ENCODE data around the gene DCPS.
"Not testable (repeated sequence)": the region's sequence is repeated elsewhere in the genome, so short reads cannot be mapped to it uniquely, and the experiment has no call there.

The DCPS gene

GRCh38 chr11:126341760-126342161 lies 37.9 kb downstream of the DCPS start:
- in situ Hi-C loops (cut with MboI; ENCODE audit: low sequenced_read_pairs) = no loop called here

DNA sequence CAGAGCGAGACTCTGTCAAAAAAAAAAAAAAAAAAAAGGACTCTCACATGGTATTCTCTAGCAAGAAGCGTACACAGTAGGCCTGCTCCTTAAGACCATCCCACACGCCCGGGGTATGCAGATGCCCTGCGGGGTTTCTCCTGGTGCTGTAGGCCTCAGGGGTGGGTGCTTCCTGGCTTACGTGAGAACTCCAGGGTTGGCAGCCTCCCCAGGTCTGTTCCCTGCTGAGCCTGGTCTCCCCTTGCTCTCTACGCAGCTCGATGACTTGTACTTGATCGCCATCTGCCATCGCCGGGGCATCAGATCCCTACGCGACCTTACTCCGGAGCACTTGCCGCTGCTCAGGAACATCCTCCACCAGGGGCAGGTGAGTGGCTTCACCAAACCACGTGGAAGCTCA lies 39.2 kb downstream of the DCPS start:
- in situ Hi-C loops (cut with MboI; ENCODE audit: low sequenced_read_pairs) = no loop called here

DNA sequence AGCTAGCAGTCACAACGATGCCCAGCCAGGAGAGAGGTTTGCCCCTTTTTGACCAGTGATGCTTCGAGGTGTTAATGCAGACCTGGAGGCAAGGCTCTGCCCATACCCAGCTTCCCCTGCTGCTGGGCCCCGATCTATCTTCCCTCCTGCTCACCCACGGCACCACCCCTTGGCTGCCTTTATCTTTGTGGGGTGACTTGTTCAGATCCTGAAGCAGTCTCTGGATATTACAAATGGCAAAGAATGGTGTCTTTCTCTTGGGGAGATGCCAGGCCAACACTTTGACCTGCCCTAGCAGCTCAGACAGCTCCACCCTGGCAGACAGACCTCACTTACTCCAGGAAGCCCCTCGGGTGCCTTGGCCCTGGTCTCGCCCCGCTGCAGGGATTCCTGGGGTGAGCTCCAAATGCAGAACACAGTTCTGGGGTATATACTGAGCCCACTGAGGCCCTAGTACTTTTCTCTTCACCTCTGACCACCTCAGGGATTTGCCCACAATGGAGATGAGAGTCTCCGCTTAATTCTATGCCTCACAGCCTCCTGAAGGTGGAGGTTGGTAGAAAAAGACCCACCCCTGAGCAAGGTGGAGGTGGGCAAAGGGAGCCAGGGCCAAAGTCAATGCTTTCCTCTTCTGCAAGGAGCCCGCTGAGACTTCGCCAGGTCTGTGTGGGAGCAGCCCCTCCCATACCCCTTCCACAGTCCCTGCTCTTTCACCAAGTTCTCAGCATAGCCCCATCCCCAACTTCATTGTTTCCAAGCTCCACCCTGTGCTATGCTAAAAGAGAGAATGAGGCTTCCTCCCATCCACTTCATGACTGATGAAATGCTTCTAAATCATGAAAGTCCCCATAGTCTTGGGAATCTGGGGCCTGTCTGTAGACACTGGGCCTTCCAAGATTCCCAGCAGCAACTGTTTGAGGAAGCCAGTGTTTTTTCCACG lies 40.6 kb downstream of the DCPS start:
- in situ Hi-C loops (cut with MboI; ENCODE audit: low sequenced_read_pairs) = no loop called here

GRCh38 chr11:126345283-126345682 lies 41.4 kb downstream of the DCPS start:
- in situ Hi-C loops (cut with MboI; ENCODE audit: low sequenced_read_pairs) = no loop called here

- in situ Hi-C loops (cut with MboI; ENCODE audit: low sequenced_read_pairs) = no loop called here
These were observed 42.1 kb downstream of the DCPS start for GRCh38 chr11:126345759-126346585.

DNA sequence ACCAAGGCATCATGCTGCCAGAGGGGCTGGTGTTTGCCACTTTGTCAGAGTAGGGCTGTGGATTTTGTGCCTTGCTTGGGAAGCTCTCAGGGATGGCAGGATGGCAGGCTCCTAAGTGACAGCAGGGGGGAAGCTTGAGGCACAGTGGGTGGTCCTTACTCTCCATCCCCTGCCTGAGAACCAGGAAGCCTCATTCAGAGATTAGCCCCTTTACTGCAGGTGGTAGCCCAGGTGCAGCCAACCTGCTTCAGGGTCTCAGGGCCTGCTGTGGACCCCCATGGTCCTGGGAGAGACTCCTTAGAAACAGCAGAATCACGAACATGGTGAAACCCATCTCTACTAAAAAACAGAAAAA lies 42.7 kb downstream of the DCPS start:
- in situ Hi-C loops (cut with MboI; ENCODE audit: low sequenced_read_pairs) = no loop called here

- in situ Hi-C loops (cut with MboI; ENCODE audit: low sequenced_read_pairs) = not testable (repeated sequence)
These were observed 43.1 kb downstream of the DCPS start for GRCh38 chr11:126346946-126347345.

DNA sequence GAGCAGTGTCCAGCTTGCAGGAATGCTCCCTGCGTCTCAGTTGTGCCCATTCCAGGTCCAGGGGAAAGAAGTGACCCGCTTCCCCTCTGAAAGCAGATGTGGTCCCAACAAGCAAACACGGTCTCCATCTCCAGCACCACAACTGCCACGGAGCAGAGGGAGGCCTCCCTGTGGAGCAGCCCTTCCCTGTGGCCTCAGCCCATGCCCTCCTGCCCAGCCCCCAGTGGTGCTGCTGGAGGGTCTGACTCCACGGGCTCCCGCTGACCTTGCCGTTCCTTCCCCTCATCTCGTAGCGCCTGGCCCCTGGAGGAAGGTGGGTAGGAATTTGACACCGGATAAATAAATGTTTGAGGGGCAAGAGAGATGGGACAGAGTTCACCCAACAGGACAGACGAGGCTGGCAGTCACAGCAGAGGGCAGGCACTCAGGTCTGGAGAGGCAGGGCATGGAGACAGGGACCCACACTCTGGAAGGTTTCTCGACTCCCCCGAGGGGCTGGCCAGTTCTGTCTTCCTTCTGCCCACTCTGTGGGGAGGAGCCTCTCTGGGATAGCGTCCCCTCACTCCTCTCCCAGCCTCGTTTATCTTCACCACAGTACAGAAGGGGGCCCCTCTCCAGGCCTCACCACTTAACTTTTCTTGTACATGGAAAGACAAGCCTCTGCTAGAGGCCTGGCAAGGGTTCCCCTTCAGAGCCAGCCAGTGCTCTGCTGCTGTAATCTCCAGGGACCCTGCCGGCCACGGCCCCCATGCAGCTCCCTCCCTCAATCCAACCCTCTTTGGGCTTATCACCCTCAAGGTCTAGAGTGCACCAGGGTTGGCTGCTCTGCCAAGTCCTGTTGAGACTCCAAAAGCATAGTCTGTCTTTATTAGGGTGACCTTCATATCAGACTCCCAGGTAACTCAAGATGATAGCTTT lies 44.1 kb downstream of the DCPS start:
- in situ Hi-C loops (cut with MboI; ENCODE audit: low sequenced_read_pairs) = no loop called here

- in situ Hi-C loops (cut with MboI; ENCODE audit: low sequenced_read_pairs) = no loop called here
These were observed 45.1 kb downstream of the DCPS start for GRCh38 chr11:126348806-126349582.

DNA sequence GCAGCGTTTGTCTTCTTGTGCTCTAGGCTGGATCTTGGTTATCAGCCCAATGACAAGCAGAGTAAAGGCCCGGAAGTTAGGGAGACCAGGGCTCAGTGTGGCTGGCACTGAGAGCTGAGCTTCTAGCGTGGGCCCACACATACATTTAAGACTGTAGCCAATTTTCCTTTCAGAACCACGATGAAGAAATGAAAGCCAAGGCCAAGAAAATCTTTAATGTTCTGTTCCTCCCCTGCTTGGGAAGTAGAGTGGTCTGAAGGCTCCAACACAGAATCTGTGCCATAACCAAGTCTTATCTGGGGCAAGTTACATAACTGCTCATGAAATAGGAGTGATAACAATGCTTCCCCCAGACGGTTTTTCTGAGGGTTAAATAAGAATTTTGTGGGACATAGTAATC lies 47.0 kb downstream of the DCPS start:
- in situ Hi-C loops (cut with MboI; ENCODE audit: low sequenced_read_pairs) = no loop called here

DNA sequence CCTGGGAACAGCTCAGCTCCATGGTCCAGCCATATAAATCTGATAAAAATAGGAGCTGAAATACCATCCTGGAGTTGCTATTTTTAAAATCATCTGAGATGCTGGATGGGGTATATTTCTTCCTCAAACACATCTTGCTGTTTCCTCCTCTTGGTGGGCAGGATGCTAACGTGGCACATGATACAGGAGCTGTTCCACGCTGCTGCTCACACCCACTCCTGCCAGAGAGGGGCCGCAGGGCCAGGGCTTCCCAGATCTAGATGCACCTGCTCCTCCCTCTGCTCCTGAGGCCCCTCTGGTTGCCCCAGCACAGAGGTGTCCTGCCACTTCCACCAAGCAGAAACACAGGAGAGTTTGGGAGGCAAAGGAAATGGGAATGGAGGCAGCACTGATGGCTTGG lies 48.3 kb downstream of the DCPS start:
- in situ Hi-C loops (cut with MboI; ENCODE audit: low sequenced_read_pairs) = no loop called here

GRCh38 chr11:126352934-126353801 lies 49.3 kb downstream of the DCPS start:
- in situ Hi-C loops (cut with MboI; ENCODE audit: low sequenced_read_pairs) = no loop called here

DNA sequence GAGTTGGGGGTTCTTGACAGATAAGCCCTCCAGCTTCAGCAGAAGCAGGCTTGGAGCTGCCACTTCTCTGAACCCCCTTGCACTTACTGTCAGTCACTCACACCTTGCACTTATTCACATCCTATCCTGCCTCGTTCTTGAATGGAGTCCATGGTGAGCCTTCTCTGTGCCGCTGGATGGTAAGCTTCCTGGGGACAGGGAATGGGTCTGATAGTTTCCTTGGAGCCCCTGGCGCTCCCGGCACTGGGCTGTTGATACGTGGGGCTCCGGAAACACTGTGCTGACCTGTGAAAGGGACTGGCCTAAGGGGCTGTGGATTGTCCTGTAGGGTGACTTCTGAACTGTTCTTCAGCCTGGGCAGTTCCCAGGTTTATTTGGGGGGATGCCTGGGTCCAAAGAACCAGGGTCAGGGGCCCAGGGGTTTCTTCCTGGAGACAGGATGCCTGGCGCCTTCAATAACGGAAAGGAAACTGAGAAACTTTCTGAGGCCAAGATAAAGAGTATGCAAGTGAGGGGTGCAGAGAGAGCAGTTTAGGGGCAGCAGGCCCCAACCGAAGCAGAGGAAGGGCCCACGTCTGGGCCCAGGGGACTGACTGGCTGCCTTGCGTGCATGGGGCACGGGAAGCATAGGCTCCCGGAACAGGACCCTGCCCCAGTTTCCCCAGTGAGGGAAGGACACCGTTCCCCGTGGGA lies 50.9 kb downstream of the DCPS start:
- in situ Hi-C loops (cut with MboI; ENCODE audit: low sequenced_read_pairs) = no loop called here

DNA sequence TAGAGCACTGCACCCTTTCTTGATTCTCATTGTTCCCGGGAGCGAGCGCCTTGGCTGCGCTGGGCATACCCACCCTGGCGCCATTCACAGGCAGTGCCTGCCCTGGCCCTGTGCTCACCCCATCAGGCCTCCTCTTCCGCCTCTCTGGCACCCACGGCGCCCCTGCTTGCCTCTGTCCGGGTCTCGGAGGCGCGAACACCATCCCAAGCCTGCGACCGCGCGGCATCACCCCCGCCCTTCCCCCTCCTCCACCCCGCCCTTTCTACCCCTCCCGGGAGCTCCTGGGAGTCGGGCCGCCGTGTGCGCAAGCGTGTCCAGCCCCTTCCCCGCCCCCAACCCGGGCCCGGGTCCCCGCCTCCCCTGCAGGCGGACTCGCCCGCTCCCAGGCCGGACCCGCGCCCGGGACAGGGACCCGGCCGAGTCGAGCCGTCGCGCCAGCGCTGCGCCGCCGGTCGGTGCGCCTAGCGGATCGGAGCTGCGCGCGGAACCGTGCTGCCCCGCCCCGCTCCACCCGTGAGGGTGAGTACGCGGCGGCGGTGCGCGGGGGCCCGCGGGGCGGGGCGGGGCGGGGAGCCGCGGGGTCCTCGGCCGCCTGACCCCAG lies 51.6 kb downstream of the DCPS start, which contains the start of gene ST3GAL4:
ST3GAL4 (plus strand) TSS at position 363 of the 602 bp plus-strand sequence. CDS start 50,470 bp downstream, outside the sequence.
- in situ Hi-C loops (cut with MboI; ENCODE audit: low sequenced_read_pairs) = no loop called here

DNA sequence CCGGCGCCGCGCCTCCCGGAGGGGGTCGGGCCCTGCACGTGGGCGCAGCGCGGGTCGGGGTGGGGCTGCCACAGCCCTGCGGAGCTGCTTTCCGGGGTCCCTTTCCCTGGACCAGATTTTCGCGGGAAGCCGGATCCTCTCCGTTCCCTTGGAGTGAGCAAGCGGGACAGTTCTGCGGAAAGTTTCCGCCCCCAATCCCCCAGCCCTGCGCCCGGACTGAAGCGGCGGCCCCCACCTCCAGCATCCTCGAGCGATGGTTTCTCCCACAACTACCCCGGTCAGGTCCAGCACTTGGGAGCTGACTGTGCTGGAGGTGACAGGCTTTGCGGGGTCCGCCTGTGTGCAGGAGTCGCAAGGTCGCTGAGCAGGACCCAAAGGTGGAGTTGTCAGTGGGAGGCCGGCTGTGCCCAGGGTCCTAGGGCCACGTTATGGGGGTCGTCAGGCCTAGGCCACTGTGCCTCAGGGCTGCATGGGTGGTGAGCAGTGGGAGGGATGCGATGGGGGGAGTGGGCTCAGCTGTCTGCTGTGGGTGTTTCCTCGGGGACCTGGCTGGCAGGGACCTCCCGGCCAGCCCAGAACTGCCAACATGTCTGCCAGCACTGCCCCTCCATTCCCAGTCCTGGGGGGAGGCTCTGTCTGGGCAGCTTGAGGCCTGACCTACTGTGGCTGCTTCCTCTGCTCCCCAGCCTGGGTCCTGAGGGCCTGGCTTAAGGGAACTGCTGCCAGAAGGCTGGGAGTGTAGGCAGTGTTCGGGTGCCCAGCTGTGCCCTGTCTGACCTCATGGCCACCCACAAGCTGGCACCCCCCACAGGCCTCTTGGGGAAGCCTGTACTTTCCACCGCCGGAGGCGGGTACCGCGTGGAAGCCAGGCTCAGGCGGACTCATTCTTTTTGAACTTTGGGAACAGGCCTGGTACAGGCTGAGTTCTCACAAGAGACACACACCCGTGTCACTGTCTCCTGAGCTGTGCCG lies 52.4 kb downstream of the DCPS start:
- in situ Hi-C loops (cut with MboI; ENCODE audit: low sequenced_read_pairs) = no loop called here

GRCh38 chr11:126357055-126357962 lies 53.4 kb downstream of the DCPS start:
- in situ Hi-C loops (cut with MboI; ENCODE audit: low sequenced_read_pairs) = no loop called here
